D721Med (cell line): ENCODE data around the gene CAMK2B.

Experiments
- DNase-seq: peaks from one replicate; pipeline ENCODE4 v3.0.0; 2011; ENCODE audit warnings: low spot score; ENCODE audit not compliant: insufficient read length
- FAIRE-seq: peaks from 2 replicates; lab custom pipeline; 2011; peaks lifted over from hg19 to GRCh38; lab: Jason Lieb, UNC
- CTCF ChIP-seq: IDR thresholded peaks from 2 replicates; pipeline ENCODE4 v1.5.1; 2012; ENCODE audit warnings: mild to moderate bottlenecking, control low read depth; ENCODE audit not compliant: insufficient read depth; ENCODE audit errors: missing control alignments

CAMK2B gene

GRCh38 chr7:44235582-44236332 lies 89.6 kb downstream of the CAMK2B start:
- TF ChIP-seq CTCF = no peak
- DNase-seq (peak; percentile 70), FAIRE-seq (no peak)

- TF ChIP-seq CTCF = no peak
- no peak for FAIRE-seq
- no peak for DNase-seq
These were observed 90.3 kb downstream of the CAMK2B start for GRCh38 chr7:44235066-44235465.

GRCh38 chr7:44232901-44233715 lies 92.3 kb downstream of the CAMK2B start:
- TF ChIP-seq CTCF = no peak
- DNase-seq (no peak), FAIRE-seq (no peak)

- no peak for TF ChIP-seq CTCF
- FAIRE-seq = no peak
- no peak for DNase-seq
These were observed 93.0 kb downstream of the CAMK2B start for GRCh38 chr7:44232396-44232795.

GRCh38 chr7:44231088-44231487 lies 94.3 kb downstream of the CAMK2B start:
- FAIRE-seq (no peak), DNase-seq (no peak)
- TF ChIP-seq CTCF = no peak

GRCh38 chr7:44230286-44230685 lies 95.1 kb downstream of the CAMK2B start:
- no peak for TF ChIP-seq CTCF
- no peak for DNase-seq
- no peak for FAIRE-seq
